Fibroblast of mammary gland (primary cell): ENCODE measurements around the gene HTR4.

Experiments
- DNase-seq: peaks from one replicate; pipeline ENCODE4 v3.0.0-alpha.2; 2010; ENCODE audit warnings: low read depth
- H3K4me3 ChIP-seq: 2 replicates; pipeline ENCODE4 v1.5.1; 2011; ENCODE audit warnings: low read depth, mild to moderate bottlenecking, low read length, moderate library complexity; ENCODE audit not compliant: control insufficient read depth
- TF ChIP-seq, protein P1 (sequence below): conservative IDR thresholded peaks from 2 replicates; pipeline ENCODE4 v1.5.1; 2011; ENCODE audit warnings: low read depth, low read length, inconsistent platforms; ENCODE audit not compliant: control insufficient read depth, insufficient read depth

HTR4 gene

DNA sequence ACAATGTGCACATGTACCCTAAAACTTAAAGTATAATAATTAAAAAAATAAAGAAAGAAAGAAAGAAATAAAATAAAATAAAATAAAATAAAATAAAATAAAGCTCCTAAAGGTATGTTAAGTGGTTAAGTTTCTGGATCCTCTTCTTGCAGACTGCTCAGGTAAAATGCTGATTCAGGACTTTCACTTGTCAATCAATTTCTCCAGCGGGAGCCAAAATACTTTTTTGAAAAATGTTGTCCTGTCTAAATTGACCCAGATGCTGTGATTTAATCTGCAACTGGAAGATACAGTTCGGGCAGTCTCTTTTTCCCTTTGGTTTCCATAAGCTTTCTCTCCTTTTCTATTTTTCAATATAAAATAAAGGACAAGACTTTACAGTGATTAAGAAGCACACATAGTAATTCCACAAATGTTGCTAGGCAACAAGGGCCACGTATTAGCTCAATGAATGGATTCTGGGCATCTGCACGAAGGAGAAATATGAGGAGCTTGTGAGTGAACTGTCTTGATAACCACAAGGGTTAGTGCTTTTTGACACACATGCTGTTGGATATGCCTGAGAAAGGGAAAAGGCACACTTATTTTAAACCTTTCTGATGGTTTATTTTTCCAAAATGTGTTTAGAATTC is 38.6 kb downstream of the HTR4 start:
- TF ChIP-seq, protein P1, sequence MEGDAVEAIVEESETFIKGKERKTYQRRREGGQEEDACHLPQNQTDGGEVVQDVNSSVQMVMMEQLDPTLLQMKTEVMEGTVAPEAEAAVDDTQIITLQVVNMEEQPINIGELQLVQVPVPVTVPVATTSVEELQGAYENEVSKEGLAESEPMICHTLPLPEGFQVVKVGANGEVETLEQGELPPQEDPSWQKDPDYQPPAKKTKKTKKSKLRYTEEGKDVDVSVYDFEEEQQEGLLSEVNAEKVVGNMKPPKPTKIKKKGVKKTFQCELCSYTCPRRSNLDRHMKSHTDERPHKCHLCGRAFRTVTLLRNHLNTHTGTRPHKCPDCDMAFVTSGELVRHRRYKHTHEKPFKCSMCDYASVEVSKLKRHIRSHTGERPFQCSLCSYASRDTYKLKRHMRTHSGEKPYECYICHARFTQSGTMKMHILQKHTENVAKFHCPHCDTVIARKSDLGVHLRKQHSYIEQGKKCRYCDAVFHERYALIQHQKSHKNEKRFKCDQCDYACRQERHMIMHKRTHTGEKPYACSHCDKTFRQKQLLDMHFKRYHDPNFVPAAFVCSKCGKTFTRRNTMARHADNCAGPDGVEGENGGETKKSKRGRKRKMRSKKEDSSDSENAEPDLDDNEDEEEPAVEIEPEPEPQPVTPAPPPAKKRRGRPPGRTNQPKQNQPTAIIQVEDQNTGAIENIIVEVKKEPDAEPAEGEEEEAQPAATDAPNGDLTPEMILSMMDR: no peak
- no peak overlapping the region for H3K4me3 ChIP-seq
- peak; percentile 16 for DNase-seq

DNA sequence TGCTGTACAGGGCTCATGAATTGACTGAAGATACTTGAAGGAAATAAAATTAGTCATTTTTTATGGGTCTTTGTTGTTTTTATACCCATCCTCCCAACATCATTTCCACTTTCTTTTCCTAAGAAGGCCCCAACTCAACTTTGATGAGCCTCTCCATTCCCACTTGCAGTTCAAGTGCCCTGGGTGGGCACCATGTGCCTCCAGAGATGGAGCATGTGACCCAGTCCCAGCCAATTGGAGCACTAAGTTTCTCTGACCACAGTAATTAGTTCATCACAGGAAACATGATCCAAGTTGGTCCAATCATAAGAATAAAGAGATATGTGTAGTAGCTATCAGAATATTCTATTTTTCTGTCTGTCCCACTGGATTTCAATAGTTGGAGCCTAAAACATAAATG is 46.9 kb downstream of the HTR4 start:
- TF ChIP-seq, protein P1: no peak
- H3K4me3 ChIP-seq: no peak overlapping the region
- DNase-seq: no peak

DNA sequence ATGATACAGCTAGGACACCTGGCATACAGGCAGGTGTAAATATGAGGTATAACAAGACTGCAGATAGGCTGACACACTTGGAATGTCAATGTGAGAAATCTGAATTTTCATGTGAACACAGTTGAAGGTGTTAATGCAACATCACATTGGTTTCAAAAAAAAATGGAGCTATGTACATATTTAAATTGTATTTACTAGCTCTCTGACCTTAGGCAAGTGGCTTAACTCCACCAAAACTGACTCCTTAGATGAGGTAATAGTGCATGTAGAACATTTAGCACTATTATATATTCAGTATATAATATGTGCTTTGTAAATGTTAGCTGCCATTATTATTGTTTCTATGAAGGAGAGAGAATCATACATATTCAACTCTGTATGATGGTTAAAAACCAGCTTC is 48.0 kb downstream of the HTR4 start:
- no peak overlapping the region for H3K4me3 ChIP-seq
- DNase-seq: no peak
- TF ChIP-seq, protein P1: no peak

DNA sequence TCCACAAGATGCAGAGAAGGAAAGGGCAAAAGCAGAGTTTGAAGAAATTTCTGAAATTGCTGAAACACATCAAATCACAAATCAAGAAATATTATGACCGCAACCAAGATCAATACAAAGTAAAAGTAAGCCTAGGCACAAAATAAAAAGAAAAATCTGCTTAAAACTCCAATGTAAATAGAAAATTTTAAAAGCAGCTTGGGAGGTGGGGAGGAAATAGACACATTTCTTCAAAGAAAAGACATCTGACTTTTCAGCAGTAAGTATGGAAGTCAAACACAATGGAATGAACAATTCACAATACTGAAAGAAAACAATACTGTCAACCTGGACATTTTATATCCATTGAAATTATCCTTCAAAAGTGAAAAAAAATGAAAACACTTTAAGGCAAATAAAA is 55.1 kb downstream of the HTR4 start:
- H3K4me3 ChIP-seq: no peak overlapping the region
- no peak for DNase-seq
- TF ChIP-seq, protein P1: no peak

DNA sequence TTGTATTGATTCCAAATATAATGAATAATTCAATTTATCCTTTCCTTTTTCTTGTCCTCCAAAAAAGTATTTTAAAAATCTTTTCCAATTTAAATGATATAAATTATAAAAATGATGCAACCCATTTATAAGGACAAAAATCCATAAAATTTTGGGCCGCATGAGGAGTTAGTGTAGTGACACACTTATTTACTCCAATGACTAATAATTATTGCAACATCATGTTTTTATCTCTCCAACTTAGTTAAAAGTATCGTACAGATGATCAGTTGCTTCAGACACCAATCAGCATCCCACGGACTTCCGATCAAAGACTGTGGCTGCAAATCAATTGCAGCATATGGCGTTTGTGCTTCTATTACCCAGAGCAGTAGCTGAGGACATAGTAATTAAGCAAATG is 58.6 kb downstream of the HTR4 start:
- no peak for DNase-seq
- TF ChIP-seq, protein P1: no peak
- no peak overlapping the region for H3K4me3 ChIP-seq

DNA sequence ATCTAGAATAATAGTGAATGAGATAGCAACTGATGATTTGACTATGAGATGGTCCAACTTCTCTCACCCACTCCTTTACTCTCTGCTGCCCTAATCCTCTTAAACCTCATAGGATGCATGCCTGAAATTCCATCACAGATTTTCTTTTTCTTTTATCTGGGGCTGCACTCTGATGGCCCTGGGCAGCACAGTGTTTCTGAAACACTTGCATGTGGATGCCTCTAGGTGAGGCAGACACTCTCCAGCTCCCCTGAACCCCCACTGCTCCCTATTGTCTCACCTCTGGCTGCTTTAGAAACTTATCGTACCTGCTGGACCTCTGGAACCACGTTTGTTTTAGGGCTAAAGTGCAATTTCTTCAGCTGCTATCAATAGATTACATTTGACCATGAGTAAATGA is 67.5 kb downstream of the HTR4 start:
- no peak overlapping the region for H3K4me3 ChIP-seq
- TF ChIP-seq, protein P1: no peak
- no peak for DNase-seq

DNA sequence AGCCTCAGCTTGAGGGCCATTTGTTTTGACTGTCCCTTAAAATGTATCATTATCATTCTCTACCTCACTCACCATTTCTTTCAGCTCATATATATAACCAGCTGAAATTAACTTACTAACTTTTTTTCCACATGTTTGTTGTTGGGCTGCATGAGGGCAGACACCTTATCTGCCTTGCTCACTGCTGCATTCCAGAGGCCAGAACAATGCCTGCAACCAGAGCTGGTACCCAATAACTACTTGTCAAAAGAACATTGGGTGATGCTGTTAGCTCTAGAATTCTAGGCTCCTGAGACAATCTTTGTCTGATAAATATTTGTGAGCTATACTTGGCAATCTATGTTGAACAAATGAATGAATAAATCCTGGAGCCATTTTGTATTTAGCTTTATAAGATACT is 68.3 kb downstream of the HTR4 start:
- DNase-seq: no peak
- H3K4me3 ChIP-seq: no peak overlapping the region
- TF ChIP-seq, protein P1: no peak
